Measurements from ENCODE around the gene HEY2. TPM values are rescaled to one million over a fixed set of nuclear protein-coding genes. Genes with fewer than 3 reads are reported as not detected.

The HEY2 gene
- total RNA-seq, 1 donor from 2014 or later: 2.1 TPM

- no peaks in the 10 kb centered on the region for H3K36me3 Mint-ChIP-seq (ENCODE audit: unreplicated experiment)
- H3K4me1 Mint-ChIP-seq (ENCODE audit: low read depth, unreplicated experiment): peaks cover 4% of the 10 kb centered on the region
- H3K4me3 Mint-ChIP-seq (ENCODE audit: unreplicated experiment): no peak overlapping the region
- H3K27ac Mint-ChIP-seq (ENCODE audit: unreplicated experiment): no peak overlapping the region
- no peak for TF ChIP-seq CTCF (IDR thresholded peaks at IDR 0.05; ENCODE audit: partially characterized antibody, unreplicated experiment)
- H3K27me3 Mint-ChIP-seq (ENCODE audit: unreplicated experiment): peaks cover 10% of the 10 kb centered on the region
- peaks cover 4% of the 10 kb centered on the region for H3K9me3 Mint-ChIP-seq (ENCODE audit: unreplicated experiment)
- DNase-seq: no peak
These were observed 2.0 kb downstream of the HEY2 start for GRCh38 chr6:125751334-125751916.

GRCh38 chr6:125752773-125753172 lies 3.3 kb downstream of the HEY2 start:
- no peak for TF ChIP-seq CTCF (IDR thresholded peaks at IDR 0.05; ENCODE audit: partially characterized antibody, unreplicated experiment)
- no peak overlapping the region for H3K4me3 Mint-ChIP-seq (ENCODE audit: unreplicated experiment)
- H3K27ac Mint-ChIP-seq (ENCODE audit: unreplicated experiment): no peak overlapping the region

GRCh38 chr6:125753218-125753936 lies 3.9 kb downstream of the HEY2 start:
- peak; percentile 46 for TF ChIP-seq CTCF (IDR thresholded peaks at IDR 0.05; ENCODE audit: partially characterized antibody, unreplicated experiment)
- no peak for DNase-seq
- H3K27me3 Mint-ChIP-seq (ENCODE audit: unreplicated experiment): peaks cover 7% of the 10 kb centered on the region
- H3K36me3 Mint-ChIP-seq (ENCODE audit: unreplicated experiment): no peaks in the 10 kb centered on the region
- H3K4me1 Mint-ChIP-seq (ENCODE audit: low read depth, unreplicated experiment): peaks cover 3% of the 10 kb centered on the region
- no peak overlapping the region for H3K4me3 Mint-ChIP-seq (ENCODE audit: unreplicated experiment)
- peaks cover 4% of the 10 kb centered on the region for H3K9me3 Mint-ChIP-seq (ENCODE audit: unreplicated experiment)
- no peak overlapping the region for H3K27ac Mint-ChIP-seq (ENCODE audit: unreplicated experiment)

More at GRCh38 chr6:125752773-125753172, 3.3 kb downstream of the HEY2 start:
- Mint-ChIP-seq H3K4me1 (ENCODE audit: low read depth, unreplicated experiment) (peaks cover 3% of the 10 kb centered on the region), H3K36me3 (ENCODE audit: unreplicated experiment) (no peaks in the 10 kb centered on the region), H3K9me3 (ENCODE audit: unreplicated experiment) (peaks cover 4% of the 10 kb centered on the region), H3K27me3 (ENCODE audit: unreplicated experiment) (peaks cover 10% of the 10 kb centered on the region)
- no peak for DNase-seq

GRCh38 chr6:125753937-125754259 lies 4.5 kb downstream of the HEY2 start:
- Mint-ChIP-seq H3K27me3 (ENCODE audit: unreplicated experiment) (peaks cover 4% of the 10 kb centered on the region), H3K4me3 (ENCODE audit: unreplicated experiment) (no peak overlapping the region), H3K9me3 (ENCODE audit: unreplicated experiment) (peaks cover 2% of the 10 kb centered on the region), H3K27ac (ENCODE audit: unreplicated experiment) (no peak overlapping the region), H3K36me3 (ENCODE audit: unreplicated experiment) (no peaks in the 10 kb centered on the region), H3K4me1 (ENCODE audit: low read depth, unreplicated experiment) (peaks cover 3% of the 10 kb centered on the region)
- no peak for DNase-seq
- TF ChIP-seq CTCF (IDR thresholded peaks at IDR 0.05; ENCODE audit: partially characterized antibody, unreplicated experiment): no peak

- DNase-seq: no peak
- H3K36me3 Mint-ChIP-seq (ENCODE audit: unreplicated experiment): no peaks in the 10 kb centered on the region
- no peak overlapping the region for H3K4me3 Mint-ChIP-seq (ENCODE audit: unreplicated experiment)
- no peak overlapping the region for H3K27ac Mint-ChIP-seq (ENCODE audit: unreplicated experiment)
- no peak for TF ChIP-seq CTCF (IDR thresholded peaks at IDR 0.05; ENCODE audit: partially characterized antibody, unreplicated experiment)
- peaks cover 8% of the 10 kb centered on the region for H3K27me3 Mint-ChIP-seq (ENCODE audit: unreplicated experiment)
- H3K4me1 Mint-ChIP-seq (ENCODE audit: low read depth, unreplicated experiment): peaks cover 3% of the 10 kb centered on the region
- peaks cover 2% of the 10 kb centered on the region for H3K9me3 Mint-ChIP-seq (ENCODE audit: unreplicated experiment)
These were observed 5.1 kb downstream of the HEY2 start for GRCh38 chr6:125754566-125754965.
